Ishikawa (cell line): ENCODE data around the gene SLC44A1.

Experiments
- RAD21 ChIP-seq: IDR thresholded peaks from 2 replicates; pipeline ENCODE4 v1.6.1; 2012; ENCODE audit warnings: low read depth
- TAF1 ChIP-seq: IDR thresholded peaks from 2 replicates; pipeline ENCODE4 v1.6.1; 2012; ENCODE audit warnings: low read depth, mild to moderate bottlenecking
- TF ChIP-seq, protein P1 (sequence below): IDR thresholded peaks from 2 replicates; pipeline ENCODE4 v1.6.1; 2012; ENCODE audit warnings: low read depth, mild to moderate bottlenecking

- TF ChIP-seq RAD21 (no peak), TAF1 (no peak)
- TF ChIP-seq, protein P1, sequence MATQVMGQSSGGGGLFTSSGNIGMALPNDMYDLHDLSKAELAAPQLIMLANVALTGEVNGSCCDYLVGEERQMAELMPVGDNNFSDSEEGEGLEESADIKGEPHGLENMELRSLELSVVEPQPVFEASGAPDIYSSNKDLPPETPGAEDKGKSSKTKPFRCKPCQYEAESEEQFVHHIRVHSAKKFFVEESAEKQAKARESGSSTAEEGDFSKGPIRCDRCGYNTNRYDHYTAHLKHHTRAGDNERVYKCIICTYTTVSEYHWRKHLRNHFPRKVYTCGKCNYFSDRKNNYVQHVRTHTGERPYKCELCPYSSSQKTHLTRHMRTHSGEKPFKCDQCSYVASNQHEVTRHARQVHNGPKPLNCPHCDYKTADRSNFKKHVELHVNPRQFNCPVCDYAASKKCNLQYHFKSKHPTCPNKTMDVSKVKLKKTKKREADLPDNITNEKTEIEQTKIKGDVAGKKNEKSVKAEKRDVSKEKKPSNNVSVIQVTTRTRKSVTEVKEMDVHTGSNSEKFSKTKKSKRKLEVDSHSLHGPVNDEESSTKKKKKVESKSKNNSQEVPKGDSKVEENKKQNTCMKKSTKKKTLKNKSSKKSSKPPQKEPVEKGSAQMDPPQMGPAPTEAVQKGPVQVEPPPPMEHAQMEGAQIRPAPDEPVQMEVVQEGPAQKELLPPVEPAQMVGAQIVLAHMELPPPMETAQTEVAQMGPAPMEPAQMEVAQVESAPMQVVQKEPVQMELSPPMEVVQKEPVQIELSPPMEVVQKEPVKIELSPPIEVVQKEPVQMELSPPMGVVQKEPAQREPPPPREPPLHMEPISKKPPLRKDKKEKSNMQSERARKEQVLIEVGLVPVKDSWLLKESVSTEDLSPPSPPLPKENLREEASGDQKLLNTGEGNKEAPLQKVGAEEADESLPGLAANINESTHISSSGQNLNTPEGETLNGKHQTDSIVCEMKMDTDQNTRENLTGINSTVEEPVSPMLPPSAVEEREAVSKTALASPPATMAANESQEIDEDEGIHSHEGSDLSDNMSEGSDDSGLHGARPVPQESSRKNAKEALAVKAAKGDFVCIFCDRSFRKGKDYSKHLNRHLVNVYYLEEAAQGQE: no peak
Measured at GRCh38 chr9:105270711-105271110, 26.3 kb downstream of the SLC44A1 start.
